HEK293 (cell line): ENCODE measurements around the gene LRRC2.

ENCODE experiments used
- ZBTB8A ChIP-seq: fragments of 450-650 bp; formaldehyde crosslinking; IDR thresholded peaks from 2 replicates; pipeline ENCODE4 v1.5.1; 2016; ENCODE audit warnings: missing biosample characterization, missing genetic modification characterization
- ZNF133 ChIP-seq: fragments of 450-650 bp; formaldehyde crosslinking; IDR thresholded peaks from 2 replicates; pipeline ENCODE4 v1.5.1; 2016; ENCODE audit warnings: missing biosample characterization, missing genetic modification characterization
- ZNF302 ChIP-seq: fragments of 450-650 bp; formaldehyde crosslinking; IDR thresholded peaks from 2 replicates; pipeline ENCODE4 v1.5.1; 2016; ENCODE audit warnings: missing biosample characterization, missing genetic modification characterization, low read depth
- ZNF624 ChIP-seq: fragments of 450-650 bp; formaldehyde crosslinking; IDR thresholded peaks from 2 replicates; pipeline ENCODE4 v1.5.1; 2017; ENCODE audit warnings: missing biosample characterization, missing genetic modification characterization
- ZNF777 ChIP-seq: fragments of 450-650 bp; formaldehyde crosslinking; IDR thresholded peaks from 2 replicates; pipeline ENCODE4 v1.5.1; 2017; ENCODE audit warnings: missing biosample characterization, missing genetic modification characterization, borderline replicate concordance
- ZNF792 ChIP-seq: fragments of 450-650 bp; formaldehyde crosslinking; IDR thresholded peaks from 2 replicates; pipeline ENCODE4 v1.5.1; 2016; ENCODE audit warnings: missing biosample characterization, missing genetic modification characterization
- TF ChIP-seq, protein P1 (sequence below): sonication (generic); formaldehyde crosslinking; IDR thresholded peaks from 2 replicates; pipeline ENCODE4 v1.8.1; 2022; ENCODE audit warnings: mild to moderate bottlenecking, moderate library complexity, missing genetic modification reagents
- TF ChIP-seq, protein P2 (sequence below): fragments of 450-650 bp; formaldehyde crosslinking; IDR thresholded peaks from 2 replicates; pipeline ENCODE4 v1.5.1; 2016; ENCODE audit warnings: missing biosample characterization, missing genetic modification characterization
- TF ChIP-seq, protein P3 (sequence below): fragments of 450-650 bp; IDR thresholded peaks from 2 replicates; pipeline ENCODE4 v1.5.1; 2018; ENCODE audit warnings: missing biosample characterization, missing genetic modification characterization

DNA sequence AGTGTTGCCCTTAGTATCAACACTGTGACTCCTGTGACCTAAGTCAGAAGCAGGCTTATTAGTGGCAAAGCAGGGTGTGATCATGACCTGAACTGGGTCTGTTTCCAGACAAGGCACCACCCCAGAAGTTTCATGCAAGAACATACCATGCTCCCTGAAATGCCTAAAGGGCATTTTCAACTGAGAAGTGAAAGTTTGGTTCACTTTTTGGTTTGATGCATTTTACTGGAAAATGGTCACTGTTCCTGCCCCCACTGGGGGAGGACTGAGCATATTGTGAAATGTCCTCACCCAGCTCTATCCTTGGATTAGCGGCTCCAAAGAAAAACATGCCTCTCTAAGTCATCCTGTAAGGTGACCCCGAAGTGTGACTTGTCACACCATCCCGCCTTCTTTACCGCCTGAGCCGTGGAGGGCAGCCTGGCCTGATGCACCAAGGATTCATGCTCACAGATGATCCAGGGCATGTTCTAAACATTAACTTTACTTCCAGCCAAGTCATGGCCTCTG, 43.2 kb upstream of the LRRC2 start:
- no peak for TF ChIP-seq ZNF302 (tag by site-specific recombination)
- no peak for TF ChIP-seq ZBTB8A (tag by site-specific recombination)
- TF ChIP-seq ZNF777 (tag by site-specific recombination), result no peak
- TF ChIP-seq ZNF624, result no peak
- TF ChIP-seq, protein P1, sequence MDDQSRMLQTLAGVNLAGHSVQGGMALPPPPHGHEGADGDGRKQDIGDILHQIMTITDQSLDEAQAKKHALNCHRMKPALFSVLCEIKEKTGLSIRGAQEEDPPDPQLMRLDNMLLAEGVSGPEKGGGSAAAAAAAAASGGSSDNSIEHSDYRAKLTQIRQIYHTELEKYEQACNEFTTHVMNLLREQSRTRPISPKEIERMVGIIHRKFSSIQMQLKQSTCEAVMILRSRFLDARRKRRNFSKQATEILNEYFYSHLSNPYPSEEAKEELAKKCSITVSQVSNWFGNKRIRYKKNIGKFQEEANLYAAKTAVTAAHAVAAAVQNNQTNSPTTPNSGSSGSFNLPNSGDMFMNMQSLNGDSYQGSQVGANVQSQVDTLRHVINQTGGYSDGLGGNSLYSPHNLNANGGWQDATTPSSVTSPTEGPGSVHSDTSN (CRISPR knock-in tag), result no peak
- no peak for TF ChIP-seq ZNF133 (tag by site-specific recombination)
- TF ChIP-seq, protein P2, sequence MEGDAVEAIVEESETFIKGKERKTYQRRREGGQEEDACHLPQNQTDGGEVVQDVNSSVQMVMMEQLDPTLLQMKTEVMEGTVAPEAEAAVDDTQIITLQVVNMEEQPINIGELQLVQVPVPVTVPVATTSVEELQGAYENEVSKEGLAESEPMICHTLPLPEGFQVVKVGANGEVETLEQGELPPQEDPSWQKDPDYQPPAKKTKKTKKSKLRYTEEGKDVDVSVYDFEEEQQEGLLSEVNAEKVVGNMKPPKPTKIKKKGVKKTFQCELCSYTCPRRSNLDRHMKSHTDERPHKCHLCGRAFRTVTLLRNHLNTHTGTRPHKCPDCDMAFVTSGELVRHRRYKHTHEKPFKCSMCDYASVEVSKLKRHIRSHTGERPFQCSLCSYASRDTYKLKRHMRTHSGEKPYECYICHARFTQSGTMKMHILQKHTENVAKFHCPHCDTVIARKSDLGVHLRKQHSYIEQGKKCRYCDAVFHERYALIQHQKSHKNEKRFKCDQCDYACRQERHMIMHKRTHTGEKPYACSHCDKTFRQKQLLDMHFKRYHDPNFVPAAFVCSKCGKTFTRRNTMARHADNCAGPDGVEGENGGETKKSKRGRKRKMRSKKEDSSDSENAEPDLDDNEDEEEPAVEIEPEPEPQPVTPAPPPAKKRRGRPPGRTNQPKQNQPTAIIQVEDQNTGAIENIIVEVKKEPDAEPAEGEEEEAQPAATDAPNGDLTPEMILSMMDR (tag by site-specific recombination), result no peak
- TF ChIP-seq ZNF792 (tag by site-specific recombination), result no peak
- TF ChIP-seq, protein P3, sequence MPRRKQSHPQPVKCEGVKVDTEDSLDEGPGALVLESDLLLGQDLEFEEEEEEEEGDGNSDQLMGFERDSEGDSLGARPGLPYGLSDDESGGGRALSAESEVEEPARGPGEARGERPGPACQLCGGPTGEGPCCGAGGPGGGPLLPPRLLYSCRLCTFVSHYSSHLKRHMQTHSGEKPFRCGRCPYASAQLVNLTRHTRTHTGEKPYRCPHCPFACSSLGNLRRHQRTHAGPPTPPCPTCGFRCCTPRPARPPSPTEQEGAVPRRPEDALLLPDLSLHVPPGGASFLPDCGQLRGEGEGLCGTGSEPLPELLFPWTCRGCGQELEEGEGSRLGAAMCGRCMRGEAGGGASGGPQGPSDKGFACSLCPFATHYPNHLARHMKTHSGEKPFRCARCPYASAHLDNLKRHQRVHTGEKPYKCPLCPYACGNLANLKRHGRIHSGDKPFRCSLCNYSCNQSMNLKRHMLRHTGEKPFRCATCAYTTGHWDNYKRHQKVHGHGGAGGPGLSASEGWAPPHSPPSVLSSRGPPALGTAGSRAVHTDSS (tag by site-specific recombination), result no peak
